Endodermal cell (in vitro differentiated cells): ENCODE data around the gene TBX15. TPM values are rescaled to one million over a fixed set of nuclear protein-coding genes. Genes with fewer than 3 reads are reported as not detected.

Experiments used
- DNase-seq: peaks from one replicate; pipeline ENCODE4 v3.0.0-alpha.2; 2017
- H3K27ac ChIP-seq: 2 replicates; pipeline ENCODE4 v1.5.1; 2013; ENCODE audit warnings: mild to moderate bottlenecking, low read depth, low read length, moderate library complexity
- H3K27me3 ChIP-seq: 2 replicates; pipeline ENCODE4 v1.6.1; 2013; ENCODE audit warnings: mild to moderate bottlenecking, low read length, moderate library complexity; ENCODE audit not compliant: insufficient read depth, control insufficient read depth, poor library complexity, severe bottlenecking
- H3K36me3 ChIP-seq: 2 replicates; pipeline ENCODE4 v1.7.0; 2013; ENCODE audit warnings: mild to moderate bottlenecking, low read length, moderate library complexity; ENCODE audit not compliant: control insufficient read depth, insufficient read depth
- H3K4me1 ChIP-seq: one replicate; pipeline ENCODE4 v1.7.0; 2013; ENCODE audit warnings: low read length; ENCODE audit not compliant: control insufficient read depth, insufficient read depth
- H3K4me3 ChIP-seq: 2 replicates; pipeline ENCODE4 v1.5.1; 2013; ENCODE audit warnings: mild to moderate bottlenecking, low read length, moderate library complexity
- H3K9ac ChIP-seq: 2 replicates; pipeline ENCODE4 v1.6.1; 2013; ENCODE audit warnings: mild to moderate bottlenecking, low read length, moderate library complexity; ENCODE audit not compliant: poor library complexity, severe bottlenecking; ENCODE audit errors: extremely low read depth
- H3K9me3 ChIP-seq: 2 replicates; pipeline ENCODE4 v1.6.1; 2013; ENCODE audit warnings: mild to moderate bottlenecking, low read length, moderate library complexity; ENCODE audit not compliant: control insufficient read depth
- H3K27ac Mint-ChIP-seq: 2 replicates; pipeline ENCODE4 v1.8.0; 2020; ENCODE audit warnings: mixed read lengths
- H3K27me3 Mint-ChIP-seq: 2 replicates; pipeline ENCODE4 v1.8.0; 2021; ENCODE audit warnings: mild to moderate bottlenecking, mixed read lengths; ENCODE audit not compliant: insufficient read depth
- H3K36me3 Mint-ChIP-seq: 2 replicates; pipeline ENCODE4 v1.8.0; 2020; ENCODE audit warnings: low read depth, mixed read lengths
- H3K4me1 Mint-ChIP-seq: 2 replicates; pipeline ENCODE4 v1.8.0; 2020; ENCODE audit warnings: mixed read lengths
- H3K4me3 Mint-ChIP-seq: 2 replicates; pipeline ENCODE4 v1.8.0; 2020; ENCODE audit warnings: mild to moderate bottlenecking, moderate library complexity, mixed read lengths
- H3K9me3 Mint-ChIP-seq: 2 replicates; pipeline ENCODE4 v1.8.0; 2020; ENCODE audit warnings: mild to moderate bottlenecking, mixed read lengths
- WGBS, 2 experiments: methylation state at CpG; one replicate each; pipeline versions ENCODE4 v1.1.5 to v1.1.7; 2013; ENCODE audit warnings: missing lambda C conversion rate in 2 of 2, mixed read lengths in 1 of 2; ENCODE audit not compliant: insufficient coverage in 1 of 2, insufficient read length in 1 of 2; 5-methylcytosine and 5-hydroxymethylcytosine counted together
- total RNA-seq, 2 donors: library from RNA; stranded (reverse); fragmentation: NEBNext Ultra II Directional in 1 of 2; extraction: Animal tissue kit (Norgen Biotek cat#: 25700) in 1 of 2; gene quantifications; 2 replicates in 1 of 2; 3 replicates in 1 of 2; pipeline ENCODE4 v1.2.1, GENCODE V29; 2021
- TF ChIP-seq, protein P1 (sequence below): fragments of 200-600 bp; sonication (generic); conservative IDR thresholded peaks from 2 replicates; pipeline ENCODE4 v1.5.0; 2021; ENCODE audit warnings: antibody characterized with exemption, mild to moderate bottlenecking

The TBX15 gene
- total RNA-seq, 2 donors from 2014 or later: 0.09 TPM; not detected in 1

DNA sequence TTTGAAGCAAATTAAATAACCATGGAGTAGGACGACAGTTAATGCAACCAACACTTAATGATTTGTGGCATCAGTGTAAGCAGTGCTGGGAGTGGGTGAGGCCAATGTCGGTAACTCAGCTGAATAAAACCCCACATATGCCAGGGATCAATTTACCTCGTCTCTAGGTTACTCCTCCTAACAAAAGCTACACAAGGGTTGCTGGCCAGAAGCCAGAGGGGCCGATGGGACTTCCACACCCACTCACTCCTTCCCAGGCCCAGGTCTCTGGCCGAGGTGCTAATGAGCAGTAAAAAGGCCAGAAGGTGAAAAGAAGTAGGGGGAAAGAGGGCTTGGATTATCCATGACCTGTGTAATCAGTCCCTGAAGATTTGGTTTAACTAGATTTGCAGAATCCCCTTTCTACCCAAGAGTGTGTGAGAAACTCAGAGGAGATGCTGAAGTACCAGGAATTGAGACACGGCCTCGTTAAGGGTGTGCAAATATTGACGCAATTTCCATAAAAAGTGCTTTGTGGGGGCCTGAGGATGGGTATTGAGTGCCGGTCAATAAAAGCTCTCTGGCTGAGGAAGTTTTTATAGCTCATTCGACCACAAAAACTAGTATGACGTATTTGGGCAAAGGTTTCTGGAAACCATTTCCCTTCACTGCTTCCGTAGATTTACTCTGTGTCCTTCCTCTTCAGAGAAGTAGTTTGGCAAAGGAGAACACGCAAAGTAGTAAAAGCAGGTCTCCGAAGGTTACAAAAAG is 145.5 kb downstream of the TBX15 start:
- Histone ChIP-seq H3K4me1 (no peaks in the 10 kb centered on the region), H3K4me3 (no peak overlapping the region), H3K27me3 (no peaks in the 10 kb centered on the region), H3K9ac (no peak overlapping the region), H3K36me3 (no peaks in the 10 kb centered on the region), H3K27ac (no peak overlapping the region), H3K9me3 (no peaks in the 10 kb centered on the region)
- Mint-ChIP-seq H3K27ac (no peak overlapping the region), H3K27me3 (peaks cover 12% of the 10 kb centered on the region), H3K36me3 (no peaks in the 10 kb centered on the region), H3K4me3 (no peak overlapping the region), H3K4me1 (peaks cover 10% of the 10 kb centered on the region), H3K9me3 (no peaks in the 10 kb centered on the region)
- TF ChIP-seq, protein P1, sequence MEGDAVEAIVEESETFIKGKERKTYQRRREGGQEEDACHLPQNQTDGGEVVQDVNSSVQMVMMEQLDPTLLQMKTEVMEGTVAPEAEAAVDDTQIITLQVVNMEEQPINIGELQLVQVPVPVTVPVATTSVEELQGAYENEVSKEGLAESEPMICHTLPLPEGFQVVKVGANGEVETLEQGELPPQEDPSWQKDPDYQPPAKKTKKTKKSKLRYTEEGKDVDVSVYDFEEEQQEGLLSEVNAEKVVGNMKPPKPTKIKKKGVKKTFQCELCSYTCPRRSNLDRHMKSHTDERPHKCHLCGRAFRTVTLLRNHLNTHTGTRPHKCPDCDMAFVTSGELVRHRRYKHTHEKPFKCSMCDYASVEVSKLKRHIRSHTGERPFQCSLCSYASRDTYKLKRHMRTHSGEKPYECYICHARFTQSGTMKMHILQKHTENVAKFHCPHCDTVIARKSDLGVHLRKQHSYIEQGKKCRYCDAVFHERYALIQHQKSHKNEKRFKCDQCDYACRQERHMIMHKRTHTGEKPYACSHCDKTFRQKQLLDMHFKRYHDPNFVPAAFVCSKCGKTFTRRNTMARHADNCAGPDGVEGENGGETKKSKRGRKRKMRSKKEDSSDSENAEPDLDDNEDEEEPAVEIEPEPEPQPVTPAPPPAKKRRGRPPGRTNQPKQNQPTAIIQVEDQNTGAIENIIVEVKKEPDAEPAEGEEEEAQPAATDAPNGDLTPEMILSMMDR: no peak
- WGBS, 2 experiments: 84 to 94% methylated on average over 10 to 14 of the region's 14 CpGs
- DNase-seq: peak; percentile 76

GRCh38 chr1:118841521-118841920 is 146.6 kb downstream of the TBX15 start:
- Mint-ChIP-seq H3K9me3 (no peaks in the 10 kb centered on the region), H3K27ac (no peak overlapping the region), H3K36me3 (no peaks in the 10 kb centered on the region), H3K4me3 (no peak overlapping the region), H3K27me3 (peaks cover 15% of the 10 kb centered on the region), H3K4me1 (peaks cover 10% of the 10 kb centered on the region)
- Histone ChIP-seq H3K36me3 (no peaks in the 10 kb centered on the region), H3K27ac (no peak overlapping the region), H3K27me3 (no peaks in the 10 kb centered on the region), H3K9ac (no peak overlapping the region), H3K4me1 (no peaks in the 10 kb centered on the region), H3K4me3 (no peak overlapping the region), H3K9me3 (no peaks in the 10 kb centered on the region)
- no peak for DNase-seq
- TF ChIP-seq, protein P1: no peak

Other genes starting within 250 kb of the TBX15 start
- 10 to 100 TPM in 1 of 2 donors, 1 to 10 TPM in 1; 9.9 to 11.8 TPM for gene WARS2, start 152.3 kb upstream of the TBX15 start, total RNA-seq